HepG2 (cell line): ENCODE results near the gene MAJIN. TPM values are rescaled to one million over a fixed set of nuclear protein-coding genes. Genes with fewer than 3 reads are reported as not detected.

ENCODE experiments used
- AKNA ChIP-seq: sonication (generic); formaldehyde crosslinking; IDR thresholded peaks from 2 replicates; pipeline ENCODE4 v1.4.0; 2020; ENCODE audit warnings: missing genetic modification reagents, borderline replicate concordance
- BCL6 ChIP-seq: IDR thresholded peaks from 2 replicates; pipeline ENCODE4 v1.6.1; 2016; ENCODE audit warnings: missing genetic modification reagents, missing compliant biosample characterization
- CREB3 ChIP-seq: sonication (generic); formaldehyde crosslinking; IDR thresholded peaks from 2 replicates; pipeline ENCODE4 v1.5.0; 2020; ENCODE audit warnings: missing genetic modification reagents
- GATAD1 ChIP-seq: IDR thresholded peaks from 2 replicates; pipeline ENCODE4 v1.6.1; 2016; ENCODE audit warnings: missing genetic modification reagents, missing compliant biosample characterization
- MXD4 ChIP-seq: IDR thresholded peaks from 2 replicates; pipeline ENCODE4 v1.6.1; 2016; ENCODE audit warnings: mild to moderate bottlenecking, missing biosample characterization, missing genetic modification reagents
- MYPOP ChIP-seq: sonication (generic); formaldehyde crosslinking; IDR thresholded peaks from 2 replicates; pipeline ENCODE4 v1.8.1; 2023; ENCODE audit warnings: mild to moderate bottlenecking, moderate library complexity, missing genetic modification reagents
- RELA ChIP-seq: sonication (generic); formaldehyde crosslinking; IDR thresholded peaks from 2 replicates; pipeline ENCODE4 v1.4.0; 2020; ENCODE audit warnings: missing genetic modification reagents
- RFXAP ChIP-seq: sonication (generic); formaldehyde crosslinking; IDR thresholded peaks from 2 replicates; pipeline ENCODE4 v1.4.0; 2020; ENCODE audit warnings: missing genetic modification reagents, borderline replicate concordance
- YEATS2 ChIP-seq: sonication (generic); formaldehyde crosslinking; IDR thresholded peaks from 2 replicates; pipeline ENCODE4 v1.4.0; 2020; ENCODE audit warnings: missing genetic modification reagents, borderline replicate concordance
- ZBED4 ChIP-seq: sonication (generic); formaldehyde crosslinking; IDR thresholded peaks from 2 replicates; pipeline ENCODE4 v1.4.0; 2020; ENCODE audit warnings: missing genetic modification reagents, borderline replicate concordance
- ZBTB7A ChIP-seq: sonication (generic); formaldehyde crosslinking; IDR thresholded peaks from 2 replicates; pipeline ENCODE4 v1.8.0; 2022; ENCODE audit warnings: mild to moderate bottlenecking, missing genetic modification reagents
- ZFY ChIP-seq: sonication (generic); formaldehyde crosslinking; IDR thresholded peaks from 2 replicates; pipeline ENCODE4 v1.4.0; 2020; ENCODE audit warnings: missing genetic modification reagents
- ZMAT5 ChIP-seq: sonication (generic); formaldehyde crosslinking; IDR thresholded peaks from 2 replicates; pipeline ENCODE4 v1.5.0; 2020; ENCODE audit warnings: mild to moderate bottlenecking, low read depth, missing genetic modification reagents, borderline replicate concordance
- ZNF230 ChIP-seq: sonication (generic); formaldehyde crosslinking; IDR thresholded peaks from 2 replicates; pipeline ENCODE4 v1.4.0; 2020; ENCODE audit warnings: mild to moderate bottlenecking, missing genetic modification reagents
- ZNF264 ChIP-seq: sonication (generic); formaldehyde crosslinking; IDR thresholded peaks from 2 replicates; pipeline ENCODE4 v1.4.0; 2020; ENCODE audit warnings: missing genetic modification reagents
- ZNF430 ChIP-seq: sonication (generic); formaldehyde crosslinking; IDR thresholded peaks from 2 replicates; pipeline ENCODE4 v1.9.0; 2021; ENCODE audit warnings: mild to moderate bottlenecking, missing genetic modification reagents
- ZNF550 ChIP-seq: sonication (generic); formaldehyde crosslinking; IDR thresholded peaks from 2 replicates; pipeline ENCODE4 v1.4.0; 2020; ENCODE audit warnings: mild to moderate bottlenecking, missing genetic modification reagents, borderline replicate concordance
- ZZZ3 ChIP-seq: sonication (generic); formaldehyde crosslinking; IDR thresholded peaks from 2 replicates; pipeline ENCODE4 v1.4.0; 2020; ENCODE audit warnings: missing genetic modification reagents, mild to moderate bottlenecking, borderline replicate concordance
- polyA plus RNA-seq, 8 experiments: library from polyadenylated mRNA; depleted of rRNA in 3 of 8; stranded (reverse) in 7 of 8; unstranded in 1 of 8; fragments of >200 nt; fragmentation: Illumina TruSeq in 4 of 8; extraction: Trizol in 4 of 8; gene quantifications; 2 replicates each; pipeline versions ENCODE4 v1.2.1 to v1.2.3, GENCODE V29; 2011 to 2016; ENCODE audit warnings: low read depth in 4 of 8, missing spikeins in 1 of 8, mixed read lengths in 1 of 8; ENCODE audit not compliant: insufficient read depth in 1 of 8
- total RNA-seq, 5 experiments: library from RNA; depleted of rRNA; stranded (reverse); fragments of >200 nt; fragmentation: Illumina TruSeq; extraction: Trizol; gene quantifications; 2 replicates each; pipeline ENCODE4 v1.2.3, GENCODE V29; 2016; ENCODE audit warnings: low read depth in 1 of 5

Gene MAJIN
- total and polyA plus RNA-seq, 2 of the 13 experiments (the other 11 are each of a cell fraction or from before 2014, with no cell fraction given), result not detected

GRCh38 chr11:64996710-64997380, 24.9 kb upstream of the MAJIN start, which contains the start of gene BATF2 (continued):
- TF ChIP-seq GATAD1 (peak; percentile 64; the same call in 1 of the 2 replicates), RFXAP (CRISPR knock-in tag) (no peak; the same call in 1 of the 2 replicates), RELA (CRISPR knock-in tag) (peak; percentile 89), BCL6 (peak; percentile 72), ZMAT5 (CRISPR knock-in tag) (no peak), ZNF264 (CRISPR knock-in tag) (0 out of 2 replicates have a peak, but pooled peaks have one; percentile 23), ZNF430 (CRISPR knock-in tag) (peak; percentile 74; the same call in 1 of the 2 replicates), ZNF230 (peak; percentile 58; the same call in 1 of the 2 replicates), MYPOP (CRISPR knock-in tag) (peak; percentile 78; the same call in 1 of the 2 replicates), CREB3 (CRISPR knock-in tag) (no peak), MXD4 (peak; percentile 53), ZBTB7A (peak; percentile 80; the same call in 1 of the 2 replicates), ZBED4 (CRISPR knock-in tag) (peak; percentile 74; the same call in 1 of the 2 replicates), ZFY (CRISPR knock-in tag) (peak; percentile 63), ZZZ3 (no peak), AKNA (CRISPR knock-in tag) (no peak), YEATS2 (CRISPR knock-in tag) (no peak), ZNF550 (no peak)
